Osteocyte (in vitro differentiated cells): ENCODE results near the gene PDE6H. TPM values are rescaled to one million over a fixed set of nuclear protein-coding genes. Genes with fewer than 3 reads are reported as not detected.

Source experiments
- DNase-seq: peaks from one replicate; pipeline ENCODE4 v3.0.0; 2021; ENCODE audit warnings: mixed read lengths; ENCODE audit not compliant: unreplicated experiment; ENCODE audit errors: extremely low spot score
- H3K27ac Mint-ChIP-seq: one replicate; pipeline ENCODE4 v1.8.0; 2021; ENCODE audit warnings: mild to moderate bottlenecking, mixed read lengths; ENCODE audit not compliant: unreplicated experiment
- H3K27me3 Mint-ChIP-seq: one replicate; pipeline ENCODE4 v1.8.0; 2021; ENCODE audit warnings: mixed read lengths; ENCODE audit not compliant: unreplicated experiment
- H3K36me3 Mint-ChIP-seq: one replicate; pipeline ENCODE4 v1.8.0; 2021; ENCODE audit warnings: mixed read lengths; ENCODE audit not compliant: unreplicated experiment
- H3K4me1 Mint-ChIP-seq: one replicate; pipeline ENCODE4 v1.8.0; 2021; ENCODE audit warnings: mixed read lengths; ENCODE audit not compliant: unreplicated experiment
- H3K4me3 Mint-ChIP-seq: one replicate; pipeline ENCODE4 v1.8.0; 2021; ENCODE audit warnings: mild to moderate bottlenecking, moderate library complexity, mixed read lengths; ENCODE audit not compliant: unreplicated experiment
- H3K9me3 Mint-ChIP-seq: one replicate; pipeline ENCODE4 v1.8.0; 2021; ENCODE audit warnings: mixed read lengths; ENCODE audit not compliant: unreplicated experiment
- total RNA-seq: library from RNA; stranded (reverse); gene quantifications from 2 replicates; pipeline ENCODE4 v1.2.1, GENCODE V29; 2021
- TF ChIP-seq, protein P1 (sequence below): fragments of 200-600 bp; sonication (generic); IDR thresholded peaks from 2 replicates; pipeline ENCODE4 v1.5.0; 2021; ENCODE audit warnings: antibody characterized with exemption, mild to moderate bottlenecking, moderate library complexity

PDE6H gene
- total RNA-seq, 1 donor from 2014 or later, result not detected

DNA sequence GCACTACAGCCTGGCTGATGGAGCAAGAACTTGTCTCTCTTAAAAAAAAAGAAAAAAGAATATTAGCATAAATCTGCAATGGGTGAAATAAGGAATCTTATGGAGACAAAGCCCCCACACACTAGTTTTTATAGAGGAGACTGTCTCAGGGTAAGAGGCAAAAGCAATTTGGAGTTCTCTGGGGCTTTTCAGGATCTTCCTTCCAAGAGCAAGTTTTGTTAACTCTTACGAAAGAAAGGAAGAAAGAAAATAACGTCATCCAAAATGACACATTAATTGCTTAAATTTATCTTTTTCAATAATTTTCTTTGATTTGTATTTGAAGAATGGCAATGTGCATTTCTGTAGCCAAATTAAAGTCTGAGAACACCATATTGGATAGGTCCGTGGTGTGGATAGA is 3.8 kb downstream of the PDE6H start:
- no peak for DNase-seq
- Mint-ChIP-seq H3K4me1 (no peaks in the 10 kb centered on the region), H3K27ac (no peak overlapping the region), H3K36me3 (no peaks in the 10 kb centered on the region), H3K4me3 (no peak overlapping the region), H3K9me3 (no peaks in the 10 kb centered on the region), H3K27me3 (no peaks in the 10 kb centered on the region)
- TF ChIP-seq, protein P1, sequence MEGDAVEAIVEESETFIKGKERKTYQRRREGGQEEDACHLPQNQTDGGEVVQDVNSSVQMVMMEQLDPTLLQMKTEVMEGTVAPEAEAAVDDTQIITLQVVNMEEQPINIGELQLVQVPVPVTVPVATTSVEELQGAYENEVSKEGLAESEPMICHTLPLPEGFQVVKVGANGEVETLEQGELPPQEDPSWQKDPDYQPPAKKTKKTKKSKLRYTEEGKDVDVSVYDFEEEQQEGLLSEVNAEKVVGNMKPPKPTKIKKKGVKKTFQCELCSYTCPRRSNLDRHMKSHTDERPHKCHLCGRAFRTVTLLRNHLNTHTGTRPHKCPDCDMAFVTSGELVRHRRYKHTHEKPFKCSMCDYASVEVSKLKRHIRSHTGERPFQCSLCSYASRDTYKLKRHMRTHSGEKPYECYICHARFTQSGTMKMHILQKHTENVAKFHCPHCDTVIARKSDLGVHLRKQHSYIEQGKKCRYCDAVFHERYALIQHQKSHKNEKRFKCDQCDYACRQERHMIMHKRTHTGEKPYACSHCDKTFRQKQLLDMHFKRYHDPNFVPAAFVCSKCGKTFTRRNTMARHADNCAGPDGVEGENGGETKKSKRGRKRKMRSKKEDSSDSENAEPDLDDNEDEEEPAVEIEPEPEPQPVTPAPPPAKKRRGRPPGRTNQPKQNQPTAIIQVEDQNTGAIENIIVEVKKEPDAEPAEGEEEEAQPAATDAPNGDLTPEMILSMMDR, result no peak

DNA sequence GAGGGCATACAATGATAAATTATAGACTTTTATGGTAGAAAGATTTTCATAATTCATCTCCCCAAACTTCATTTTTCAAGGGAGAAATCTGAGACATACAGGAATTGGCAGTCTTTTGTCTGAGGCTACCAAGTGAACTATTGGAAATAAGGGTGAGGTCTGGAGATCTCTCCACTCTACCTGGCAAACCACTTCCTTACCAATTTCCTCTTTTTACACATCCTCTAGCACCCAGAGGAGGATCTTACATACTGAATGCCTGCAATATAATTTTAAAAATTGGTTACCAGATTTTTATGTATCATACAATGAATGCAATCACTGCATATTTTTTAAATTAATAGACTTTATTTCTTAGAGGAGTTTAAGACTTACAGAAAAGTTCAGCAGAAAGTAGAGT is 6.6 kb downstream of the PDE6H start:
- no peaks in the 10 kb centered on the region for H3K36me3 Mint-ChIP-seq

DNA sequence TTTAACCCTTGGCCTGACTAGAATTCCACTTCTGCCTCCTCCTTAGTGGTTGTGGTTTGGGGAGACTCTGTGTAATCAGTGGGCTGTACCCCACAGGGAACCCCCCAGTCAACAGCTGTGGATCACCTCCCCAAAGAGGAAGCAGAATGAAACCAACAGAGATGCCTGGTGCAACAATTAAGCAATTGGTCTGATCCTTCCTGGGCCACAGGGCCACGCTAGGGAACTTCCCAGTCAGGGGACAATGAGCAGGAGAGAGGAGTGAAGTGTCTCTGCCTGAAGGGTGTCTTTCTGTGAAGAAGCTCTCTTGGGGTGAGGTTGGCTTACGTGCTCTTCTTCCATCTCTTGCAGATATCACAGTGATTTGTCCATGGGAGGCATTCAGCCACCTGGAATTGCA is 8.2 kb downstream of the PDE6H start:
- H3K36me3 Mint-ChIP-seq, result no peaks in the 10 kb centered on the region
- TF ChIP-seq, protein P1, result no peak
- DNase-seq, result no peak
- H3K27me3 Mint-ChIP-seq, result no peaks in the 10 kb centered on the region
- no peak overlapping the region for H3K4me3 Mint-ChIP-seq
- H3K9me3 Mint-ChIP-seq, result no peaks in the 10 kb centered on the region
- no peaks in the 10 kb centered on the region for H3K4me1 Mint-ChIP-seq
- no peak overlapping the region for H3K27ac Mint-ChIP-seq

More for the DNA sequence above, 6.6 kb downstream of the PDE6H start:
- no peak overlapping the region for H3K4me3 Mint-ChIP-seq
- no peak for DNase-seq
- no peaks in the 10 kb centered on the region for H3K9me3 Mint-ChIP-seq
- no peak overlapping the region for H3K27ac Mint-ChIP-seq
- no peaks in the 10 kb centered on the region for H3K4me1 Mint-ChIP-seq
- no peaks in the 10 kb centered on the region for H3K27me3 Mint-ChIP-seq
- TF ChIP-seq, protein P1, result no peak

DNA sequence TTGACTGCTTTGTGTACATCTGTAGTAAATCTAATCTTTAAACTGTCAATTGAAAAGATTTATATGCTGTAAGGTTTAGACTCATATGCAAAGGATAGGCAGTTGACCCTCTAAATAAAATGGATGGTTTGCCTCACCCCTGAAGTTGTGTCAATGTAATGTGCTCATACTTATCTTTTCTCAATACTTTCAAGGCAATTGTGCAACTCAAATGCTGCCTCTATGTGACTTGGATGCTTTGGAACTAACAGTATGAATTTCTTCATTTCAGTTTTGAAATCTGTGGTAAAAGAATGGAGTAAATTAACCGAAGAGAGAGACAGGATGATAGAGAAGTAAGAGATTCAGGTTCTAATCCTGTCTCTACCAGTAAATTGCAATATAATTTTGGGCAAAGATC is 9.7 kb downstream of the PDE6H start:
- Mint-ChIP-seq H3K36me3 (no peaks in the 10 kb centered on the region), H3K9me3 (peaks cover 3% of the 10 kb centered on the region), H3K4me1 (no peaks in the 10 kb centered on the region), H3K4me3 (no peak overlapping the region), H3K27me3 (no peaks in the 10 kb centered on the region), H3K27ac (no peak overlapping the region)
- TF ChIP-seq, protein P1, result no peak
- DNase-seq, result no peak

DNA sequence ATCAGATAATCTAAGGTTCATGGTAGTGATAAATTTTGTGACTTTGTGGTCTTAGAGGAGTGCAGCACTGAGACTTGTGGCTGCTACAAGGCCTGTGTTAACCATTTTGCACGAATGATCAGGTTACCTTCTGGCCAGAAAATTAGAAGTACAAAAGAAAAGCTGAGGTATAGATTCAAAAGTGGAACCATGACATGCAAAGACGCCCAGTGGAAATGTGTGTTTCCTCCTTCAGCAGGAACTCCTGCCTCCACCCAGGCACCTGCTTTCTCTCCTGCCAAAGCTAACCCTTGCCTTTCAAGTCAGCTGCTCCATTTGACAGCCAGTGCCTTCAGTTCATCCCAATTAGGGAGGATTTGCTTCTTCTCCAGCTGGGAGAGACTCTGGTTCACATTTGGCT is 10.1 kb downstream of the PDE6H start:
- no peaks in the 10 kb centered on the region for H3K4me1 Mint-ChIP-seq
- H3K9me3 Mint-ChIP-seq, result peaks cover 4% of the 10 kb centered on the region
- H3K36me3 Mint-ChIP-seq, result no peaks in the 10 kb centered on the region
- H3K27ac Mint-ChIP-seq, result no peak overlapping the region
- TF ChIP-seq, protein P1, result no peak
- H3K4me3 Mint-ChIP-seq, result no peak overlapping the region
- no peak for DNase-seq
- H3K27me3 Mint-ChIP-seq, result no peaks in the 10 kb centered on the region
